Mesenchymal stem cell (in vitro differentiated cells and primary cell): ENCODE data around the gene GSTO1.

Experiments
- DNase-seq: peaks from one replicate; pipeline ENCODE4 v3.0.0-alpha.2; 2013
- H2AFZ ChIP-seq: one replicate; pipeline ENCODE4 v1.6.1; 2013; ENCODE audit warnings: low read depth, mild to moderate bottlenecking, control low read depth, inconsistent platforms, low read length, moderate library complexity
- H2AK5ac ChIP-seq: 2 replicates; pipeline ENCODE4 v1.6.1; 2013; ENCODE audit warnings: low read length, moderate library complexity, mild to moderate bottlenecking, inconsistent platforms; ENCODE audit not compliant: severe bottlenecking
- H2BK120ac ChIP-seq: one replicate; pipeline ENCODE4 v1.6.1; 2013; ENCODE audit warnings: low read depth, mild to moderate bottlenecking, inconsistent platforms, low read length, moderate library complexity
- H2BK12ac ChIP-seq, 2 experiments: one replicate each; pipeline ENCODE4 v1.6.1; 2013; ENCODE audit warnings: inconsistent platforms in 2 of 2, low read length in 2 of 2, mild to moderate bottlenecking in 2 of 2, moderate library complexity in 2 of 2, control low read depth in 1 of 2
- H2BK15ac ChIP-seq: one replicate; pipeline ENCODE4 v1.6.1; 2013; ENCODE audit warnings: mild to moderate bottlenecking, low read depth, inconsistent platforms; ENCODE audit not compliant: poor library complexity, severe bottlenecking
- H2BK5ac ChIP-seq: 2 replicates; pipeline ENCODE4 v1.6.1; 2013; ENCODE audit warnings: low read depth, mild to moderate bottlenecking, low read length, control low read depth, inconsistent platforms; ENCODE audit not compliant: poor library complexity, severe bottlenecking
- H3K14ac ChIP-seq, 2 experiments: one replicate each; pipeline ENCODE4 v1.6.1; 2013; ENCODE audit warnings: inconsistent platforms in 2 of 2, low read length in 2 of 2, control low read depth in 1 of 2, mild to moderate bottlenecking in 1 of 2, moderate library complexity in 1 of 2
- H3K18ac ChIP-seq, 2 experiments: one replicate each; pipeline ENCODE4 v1.6.1; 2013; ENCODE audit warnings: inconsistent platforms in 2 of 2, low read length in 2 of 2, control low read depth in 1 of 2, low read depth in 1 of 2, mild to moderate bottlenecking in 1 of 2
- H3K23ac ChIP-seq, 2 experiments: one replicate each; pipeline ENCODE4 v1.6.1; 2013; ENCODE audit warnings: inconsistent platforms in 2 of 2, low read length in 2 of 2, mild to moderate bottlenecking in 2 of 2, moderate library complexity in 2 of 2, control low read depth in 1 of 2
- H3K27ac ChIP-seq: 2 replicates; pipeline ENCODE4 v1.5.1; 2013; ENCODE audit warnings: mild to moderate bottlenecking, moderate library complexity, low read length, control low read depth, inconsistent platforms; ENCODE audit not compliant: poor library complexity, severe bottlenecking
- H3K27me3 ChIP-seq, 2 experiments: 2 replicates each; pipeline versions ENCODE4 v1.6.1 to v1.7.0; 2013; ENCODE audit warnings: low read length in 2 of 2, mild to moderate bottlenecking in 2 of 2, moderate library complexity in 2 of 2, control low read depth in 1 of 2, inconsistent platforms in 1 of 2; ENCODE audit not compliant: control insufficient read depth in 1 of 2, insufficient read depth in 1 of 2
- H3K36me3 ChIP-seq, 2 experiments: 2 replicates each; pipeline versions ENCODE4 v1.6.1 to v1.7.0; 2013; ENCODE audit warnings: low read length in 2 of 2, control low read depth in 1 of 2, inconsistent platforms in 1 of 2, low read depth in 1 of 2, mild to moderate bottlenecking in 1 of 2; ENCODE audit not compliant: insufficient read depth in 2 of 2, control insufficient read depth in 1 of 2
- H3K4ac ChIP-seq, 2 experiments: one replicate each; pipeline ENCODE4 v1.6.1; 2013; ENCODE audit warnings: inconsistent platforms in 2 of 2, low read length in 2 of 2, mild to moderate bottlenecking in 2 of 2, moderate library complexity in 2 of 2, control low read depth in 1 of 2, low read depth in 1 of 2
- H3K4me1 ChIP-seq: 2 replicates; pipeline ENCODE4 v1.6.1; 2013; ENCODE audit warnings: low read depth, low read length, control low read depth; ENCODE audit not compliant: control insufficient read depth, insufficient read depth
- H3K4me2 ChIP-seq: 2 replicates; pipeline ENCODE4 v1.6.1; 2013; ENCODE audit warnings: low read length, mild to moderate bottlenecking, inconsistent platforms; ENCODE audit not compliant: poor library complexity, severe bottlenecking
- H3K4me3 ChIP-seq, 2 experiments: 2 replicates each; pipeline versions ENCODE4 v1.5.1 to v1.7.0; 2013; ENCODE audit warnings: low read length in 2 of 2, mild to moderate bottlenecking in 2 of 2, control low read depth in 1 of 2, low read depth in 1 of 2; ENCODE audit not compliant: insufficient read depth in 1 of 2
- H3K79me1 ChIP-seq: replicated peaks from 2 replicates; pipeline ENCODE4 v1.6.1; 2013; ENCODE audit warnings: mild to moderate bottlenecking, control low read depth, low read length, inconsistent platforms; ENCODE audit not compliant: poor library complexity, severe bottlenecking
- H3K9ac ChIP-seq: 2 replicates; pipeline ENCODE4 v1.7.0; 2013; ENCODE audit warnings: mild to moderate bottlenecking, low read length, moderate library complexity
- H3K9me3 ChIP-seq: 2 replicates; pipeline ENCODE4 v1.7.0; 2013; ENCODE audit warnings: mild to moderate bottlenecking, low read length; ENCODE audit not compliant: control insufficient read depth
- H4K8ac ChIP-seq: one replicate; pipeline ENCODE4 v1.6.1; 2013; ENCODE audit warnings: inconsistent platforms, mild to moderate bottlenecking, low read length, moderate library complexity
- H4K91ac ChIP-seq: one replicate; pipeline ENCODE4 v1.6.1; 2013; ENCODE audit warnings: mild to moderate bottlenecking, low read length, inconsistent platforms
- WGBS: methylation state at CpG from one replicate; pipeline ENCODE4 v1.1.7; 2013; ENCODE audit warnings: mixed read lengths; 5-methylcytosine and 5-hydroxymethylcytosine counted together

The GSTO1 gene

GRCh38 chr10:104311184-104311720, 56.6 kb downstream of the GSTO1 start:
- Histone ChIP-seq H2BK120ac (no peak overlapping the region), H3K4ac (no peak overlapping the region), H3K27me3 (no peaks in the 10 kb centered on the region), H3K23ac (no peak overlapping the region), H3K36me3 (peaks cover 58 to 83% of the 10 kb centered on the region in 2 experiments), H3K18ac (no peak overlapping the region), H2BK5ac (no peak overlapping the region), H3K4me2 (no peak overlapping the region), H2AK5ac (no peak overlapping the region), H3K9me3 (no peaks in the 10 kb centered on the region), H3K79me1 (peaks cover 38% of the 10 kb centered on the region), H2BK12ac (no peak overlapping the region), H3K9ac (no peak overlapping the region), H3K4me3 (no peak overlapping the region), H4K91ac (no peak overlapping the region), H3K4me1 (peaks cover 3% of the 10 kb centered on the region), H3K14ac (no peak overlapping the region), H2AFZ (no peak overlapping the region), H4K8ac (peak overlapping the region; percentile 42), H3K27ac (no peak overlapping the region), H2BK15ac (no peak overlapping the region)
- 98% methylated on average over 4 of the region's 5 CpGs for WGBS
- no peak for DNase-seq

DNA sequence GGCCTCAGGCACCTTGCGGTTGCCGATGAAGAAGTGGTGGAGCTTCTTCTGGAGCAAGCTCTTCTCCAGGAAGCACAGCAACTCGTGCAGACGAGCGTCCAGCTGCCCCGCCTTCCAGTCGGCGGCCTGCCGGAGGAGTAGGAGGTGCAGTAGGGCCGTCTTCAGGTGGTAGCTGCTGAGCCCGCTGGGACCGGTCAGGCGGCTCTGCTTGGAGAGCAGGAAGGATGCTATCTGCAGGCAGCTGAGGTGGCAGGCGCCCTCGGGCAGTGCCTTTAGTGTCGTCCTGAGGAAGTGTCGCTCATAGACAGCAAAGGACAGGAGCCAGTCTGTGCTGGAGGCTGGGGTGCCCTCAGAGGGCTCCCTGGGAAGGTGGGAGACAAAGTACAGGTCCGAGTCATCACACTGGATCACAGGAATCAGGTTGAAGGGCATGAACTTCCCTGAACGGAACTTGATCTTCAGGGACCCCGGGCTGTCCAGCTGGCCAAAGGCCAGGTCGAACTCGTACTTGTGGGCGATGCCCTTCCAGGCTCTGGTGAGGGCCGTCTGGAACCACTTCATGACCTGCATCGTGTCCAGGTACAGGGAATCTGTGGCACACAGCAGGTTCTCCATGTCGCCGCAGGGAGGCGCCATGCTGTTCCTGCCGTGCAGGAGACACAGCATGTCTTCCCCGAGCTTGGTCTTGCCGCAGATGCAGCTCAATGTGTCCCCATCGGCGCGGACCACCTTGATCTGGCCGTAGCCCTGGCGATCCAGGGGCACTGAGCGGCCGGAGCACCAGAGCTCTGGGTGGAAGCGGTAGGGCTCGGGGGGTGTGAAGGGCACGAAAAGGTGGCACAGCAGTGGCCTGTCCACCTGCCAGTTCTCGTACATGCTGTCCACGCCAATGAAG, 60.1 kb downstream of the GSTO1 start:
- Histone ChIP-seq H3K9ac (no peak overlapping the region), H2AFZ (no peak overlapping the region)

GRCh38 chr10:104315486-104315921, 60.8 kb downstream of the GSTO1 start:
- Histone ChIP-seq H2BK120ac (no peak overlapping the region), H3K36me3 (peaks cover 56 to 65% of the 10 kb centered on the region in 2 experiments), H4K91ac (peak overlapping the region; percentile 31), H4K8ac (no peak overlapping the region), H3K18ac (no peak overlapping the region), H3K4me2 (no peak overlapping the region), H2AFZ (no peak overlapping the region), H3K14ac (no peak overlapping the region), H3K4me1 (peaks cover 19% of the 10 kb centered on the region), H2BK15ac (no peak overlapping the region), H3K79me1 (peaks cover 45% of the 10 kb centered on the region), H3K27me3 (no peaks in the 10 kb centered on the region), H2AK5ac (no peak overlapping the region), H3K4me3 (no peak overlapping the region), H2BK12ac (no peak overlapping the region), H3K27ac (no peak overlapping the region), H3K9me3 (no peaks in the 10 kb centered on the region), H3K4ac (no peak overlapping the region), H3K23ac (no peak overlapping the region), H3K9ac (no peak overlapping the region), H2BK5ac (no peak overlapping the region)
- 98% methylated on average over 22 of the region's 22 CpGs for WGBS
- no peak for DNase-seq

More for the DNA sequence above, 60.1 kb downstream of the GSTO1 start:
- H2BK12ac ChIP-seq = no peak overlapping the region
- no peak for DNase-seq
- WGBS = 97% methylated on average over 43 of the region's 43 CpGs
- no peak overlapping the region for H2AK5ac ChIP-seq
- no peaks in the 10 kb centered on the region for H3K9me3 ChIP-seq
- no peak overlapping the region for H2BK120ac ChIP-seq
- H3K36me3 ChIP-seq = peaks cover 61 to 69% of the 10 kb centered on the region in 2 experiments
- H2BK15ac ChIP-seq = no peak overlapping the region
- no peaks in the 10 kb centered on the region for H3K27me3 ChIP-seq
- H3K4me3 ChIP-seq = no peak overlapping the region
- no peak overlapping the region for H3K18ac ChIP-seq
- no peak overlapping the region for H3K23ac ChIP-seq
- no peak overlapping the region for H4K8ac ChIP-seq
- no peak overlapping the region for H3K27ac ChIP-seq
- no peak overlapping the region for H4K91ac ChIP-seq
- H2BK5ac ChIP-seq = no peak overlapping the region
- peaks cover 49% of the 10 kb centered on the region for H3K79me1 ChIP-seq
- no peak overlapping the region for H3K4ac ChIP-seq
- no peak overlapping the region for H3K14ac ChIP-seq
- peaks cover 22% of the 10 kb centered on the region for H3K4me1 ChIP-seq
- no peak overlapping the region for H3K4me2 ChIP-seq

DNA sequence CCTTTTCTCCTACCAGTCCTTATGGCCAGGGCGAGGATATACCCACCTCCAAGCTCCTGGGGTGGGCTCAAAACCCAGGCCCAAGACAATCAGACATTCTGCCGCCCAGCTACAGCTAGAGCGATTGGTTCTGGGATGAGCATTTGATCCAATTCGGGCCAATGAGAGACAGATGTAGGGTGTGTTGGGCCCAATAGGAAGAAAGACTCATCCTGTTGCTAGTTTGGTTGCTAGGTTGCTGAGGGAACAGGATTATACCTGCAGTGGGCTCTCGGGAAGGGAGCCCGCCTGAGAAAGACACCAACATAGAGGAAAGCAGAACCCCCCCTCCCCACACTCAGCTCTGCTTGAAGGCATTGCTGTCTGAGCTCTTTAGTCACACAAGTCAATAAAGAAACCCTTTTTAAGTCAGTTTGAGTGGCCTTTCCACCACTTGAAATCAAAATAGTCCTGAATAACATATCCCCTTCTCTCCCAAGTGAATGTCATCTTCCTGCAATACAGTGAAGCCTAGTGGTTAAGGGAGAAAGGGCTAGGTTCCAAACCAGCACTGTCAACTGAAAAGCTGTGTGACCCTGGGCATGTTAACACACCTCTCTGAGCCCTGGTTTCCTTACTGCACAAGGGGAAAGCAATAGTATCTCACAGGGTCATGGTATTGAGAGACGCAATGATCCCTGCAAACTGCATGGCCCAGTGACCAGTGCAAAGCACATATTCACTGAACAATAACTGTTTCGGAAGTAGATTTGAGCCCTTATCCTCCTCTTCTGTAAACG, 61.8 kb downstream of the GSTO1 start:
- no peak overlapping the region for H2BK120ac ChIP-seq

More for the DNA sequence above, 61.8 kb downstream of the GSTO1 start:
- H2BK15ac ChIP-seq = no peak overlapping the region
- peaks cover 40% of the 10 kb centered on the region for H3K79me1 ChIP-seq
- peak overlapping the region in 1 of 2 experiments; percentile 31 for H3K4me3 ChIP-seq
- peak overlapping the region in 1 of 2 experiments; percentile 64 for H3K14ac ChIP-seq
- no peaks in the 10 kb centered on the region for H3K27me3 ChIP-seq
- no peak for DNase-seq
- no peak overlapping the region for H4K8ac ChIP-seq
- H4K91ac ChIP-seq = no peak overlapping the region
- H3K4ac ChIP-seq = no peak overlapping the region
- whole genome bisulfite sequencing = 93% methylated on average over 9 of the region's 9 CpGs
- H3K9me3 ChIP-seq = no peaks in the 10 kb centered on the region
- H3K36me3 ChIP-seq = peaks cover 51 to 60% of the 10 kb centered on the region in 2 experiments
- H3K27ac ChIP-seq = no peak overlapping the region
- no peak overlapping the region for H2AFZ ChIP-seq
- peaks cover 24% of the 10 kb centered on the region for H3K4me1 ChIP-seq
- no peak overlapping the region for H2AK5ac ChIP-seq
- H3K9ac ChIP-seq = peak overlapping the region; percentile 51
- no peak overlapping the region for H2BK12ac ChIP-seq
- no peak overlapping the region for H3K18ac ChIP-seq
- no peak overlapping the region for H2BK5ac ChIP-seq
- no peak overlapping the region for H3K4me2 ChIP-seq
- H3K23ac ChIP-seq = no peak overlapping the region
